ENCODE data around the gene PNPLA2. TPM values are rescaled to one million over a fixed set of nuclear protein-coding genes. Genes with fewer than 3 reads are reported as not detected.

PNPLA2 gene
- total RNA-seq = 19.1 and 34.7 TPM in 2 replicates

GRCh38 chr11:818396-819128, at the start of gene PNPLA2:
Gene PNPLA2 (plus strand): TSS chr11:818914. CDS start chr11:819719, 805 bp downstream.
- TF ChIP-seq CTCF (conservative IDR thresholded peaks at IDR 0.05; ENCODE audit: low read depth, low read length) = no peak
- H3K4me3 ChIP-seq (ENCODE audit: low read depth, low read length) = peak within 1 kb of the TSS; percentile 88
- no peak for DNase-seq (ENCODE audit: low read depth)

- DNase-seq (ENCODE audit: low read depth) = no peak
- H3K4me3 ChIP-seq (ENCODE audit: low read depth, low read length) = no peak overlapping the region
- no peak for TF ChIP-seq CTCF (conservative IDR thresholded peaks at IDR 0.05; ENCODE audit: low read depth, low read length)
These were observed 48.6 kb upstream of the PNPLA2 start for GRCh38 chr11:769887-770641.

GRCh38 chr11:770642-771616, 47.8 kb upstream of the PNPLA2 start:
- no peak overlapping the region for H3K4me3 ChIP-seq (ENCODE audit: low read depth, low read length)
- TF ChIP-seq CTCF (conservative IDR thresholded peaks at IDR 0.05; ENCODE audit: low read depth, low read length) = no peak
- DNase-seq (ENCODE audit: low read depth) = no peak

- no peak overlapping the region for H3K4me3 ChIP-seq (ENCODE audit: low read depth, low read length)
- no peak for DNase-seq (ENCODE audit: low read depth)
- TF ChIP-seq CTCF (conservative IDR thresholded peaks at IDR 0.05; ENCODE audit: low read depth, low read length) = no peak
These were observed 47.0 kb upstream of the PNPLA2 start for GRCh38 chr11:771617-772204.

GRCh38 chr11:772429-773390, 46.0 kb upstream of the PNPLA2 start:
- no peak overlapping the region for H3K4me3 ChIP-seq (ENCODE audit: low read depth, low read length)
- no peak for DNase-seq (ENCODE audit: low read depth)
- no peak for TF ChIP-seq CTCF (conservative IDR thresholded peaks at IDR 0.05; ENCODE audit: low read depth, low read length)

All from epithelial cell of proximal tubule (primary cell).